Measurements from ENCODE around the gene ARVCF. TPM values are rescaled to one million over a fixed set of nuclear protein-coding genes. Genes with fewer than 3 reads are reported as not detected.

The ARVCF gene
- total and polyA plus RNA-seq, 2 donors (not counting 1 experiment from before 2014, with no cell fraction given): 2.2 to 6.7 TPM

DNA sequence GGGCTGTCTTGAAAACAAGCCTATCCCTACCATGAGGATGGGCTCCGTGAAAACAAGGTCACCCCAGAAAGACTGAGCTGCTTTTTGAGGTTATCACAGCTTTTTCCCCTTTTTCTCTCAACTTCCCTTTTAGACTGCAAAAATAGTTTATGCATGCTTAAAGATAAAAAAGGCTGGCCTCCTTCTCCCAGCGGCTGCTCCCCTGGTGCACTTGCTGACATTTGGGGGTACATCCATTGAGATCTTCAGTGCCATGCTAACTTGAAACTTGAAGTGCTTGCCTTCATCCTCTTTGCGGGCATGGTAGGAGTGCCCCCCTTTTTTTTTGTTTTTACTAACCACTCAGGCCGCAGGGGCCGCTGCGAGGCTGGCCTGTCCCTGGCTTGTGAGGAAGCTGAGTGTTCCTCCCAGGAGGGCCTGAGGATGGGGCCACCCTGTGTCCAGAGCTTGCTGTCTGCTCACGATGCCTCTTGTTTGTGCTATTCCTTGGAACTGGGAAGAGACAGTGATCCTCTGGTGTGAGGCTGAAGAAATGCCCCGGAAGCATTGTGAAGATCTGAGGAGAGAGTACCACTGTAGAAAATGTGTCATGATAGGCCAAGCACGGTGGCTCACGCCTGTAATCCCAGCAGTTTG is 6.5 kb upstream of the ARVCF start:
- 37% methylated on average over 7 of the region's 10 CpGs for WGBS (ENCODE audit: insufficient coverage)
- peaks cover 25 to 28% of the 10 kb centered on the region in 2 donors for H3K4me1 ChIP-seq (ENCODE audit: control insufficient read depth in 2 of 2, insufficient read depth in 2 of 2, low read length in 2 of 2)
- CTCF ChIA-PET: no interaction called here

More for the DNA sequence above, 6.5 kb upstream of the ARVCF start:
- peaks cover 50% of the 10 kb centered on the region for H4K20me1 ChIP-seq (ENCODE audit: control insufficient read depth, insufficient read depth, low read length, poor library complexity, severe bottlenecking)
- peaks cover 0 to 6% (median 2%) of the 10 kb centered on the region in 4 experiments for H3K27me3 ChIP-seq (replicated peaks in 1 of 4; ENCODE audit: control extremely low read depth in 1 of 4, control insufficient read depth in 3 of 4, insufficient read depth in 4 of 4, low read length in 3 of 4)
- H3K79me2 ChIP-seq (ENCODE audit: control insufficient read depth, insufficient read depth, low read length): peaks cover 69% of the 10 kb centered on the region
- no peaks in the 10 kb centered on the region for H3K36me3 ChIP-seq (replicated peaks in 1 of 2; ENCODE audit: control extremely low read depth in 1 of 2, control insufficient read depth in 1 of 2, extremely low read depth in 1 of 2, insufficient read depth in 2 of 2, low read length in 1 of 2)
- Mint-ChIP-seq H3K4me1 (peaks cover 48% of the 10 kb centered on the region), H3K4me3 (peak overlapping the region; percentile 93), H3K9me3 (ENCODE audit: insufficient read depth) (no peaks in the 10 kb centered on the region), H3K27me3 (no peaks in the 10 kb centered on the region), H3K27ac (peak overlapping the region; percentile 86)
- H3K4me3 ChIP-seq (ENCODE audit: control extremely low read depth in 1 of 5, extremely low read depth in 1 of 5, insufficient read depth in 1 of 5, low read depth in 2 of 5, low read length in 4 of 5): peak overlapping the region in 1 of 5 experiments; percentile 20
- H3K9me3 ChIP-seq (ENCODE audit: control extremely low read depth in 1 of 3, control insufficient read depth in 2 of 3, insufficient read depth in 1 of 3, low read length in 2 of 3): no peaks in the 10 kb centered on the region
- ATAC-seq (ENCODE audit: low read depth) (no peak), DNase-seq (no peak)
- H3K4me2 ChIP-seq (replicated peaks; ENCODE audit: low read depth, low read length, poor library complexity, severe bottlenecking): peak overlapping the region; percentile 99
- POLR2A ChIA-PET: no interaction called here
- TF ChIP-seq, protein P1, sequence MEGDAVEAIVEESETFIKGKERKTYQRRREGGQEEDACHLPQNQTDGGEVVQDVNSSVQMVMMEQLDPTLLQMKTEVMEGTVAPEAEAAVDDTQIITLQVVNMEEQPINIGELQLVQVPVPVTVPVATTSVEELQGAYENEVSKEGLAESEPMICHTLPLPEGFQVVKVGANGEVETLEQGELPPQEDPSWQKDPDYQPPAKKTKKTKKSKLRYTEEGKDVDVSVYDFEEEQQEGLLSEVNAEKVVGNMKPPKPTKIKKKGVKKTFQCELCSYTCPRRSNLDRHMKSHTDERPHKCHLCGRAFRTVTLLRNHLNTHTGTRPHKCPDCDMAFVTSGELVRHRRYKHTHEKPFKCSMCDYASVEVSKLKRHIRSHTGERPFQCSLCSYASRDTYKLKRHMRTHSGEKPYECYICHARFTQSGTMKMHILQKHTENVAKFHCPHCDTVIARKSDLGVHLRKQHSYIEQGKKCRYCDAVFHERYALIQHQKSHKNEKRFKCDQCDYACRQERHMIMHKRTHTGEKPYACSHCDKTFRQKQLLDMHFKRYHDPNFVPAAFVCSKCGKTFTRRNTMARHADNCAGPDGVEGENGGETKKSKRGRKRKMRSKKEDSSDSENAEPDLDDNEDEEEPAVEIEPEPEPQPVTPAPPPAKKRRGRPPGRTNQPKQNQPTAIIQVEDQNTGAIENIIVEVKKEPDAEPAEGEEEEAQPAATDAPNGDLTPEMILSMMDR (IDR thresholded peaks at IDR 0.05): no peak
- TF ChIP-seq EZH2 (IDR thresholded peaks at IDR 0.05; ENCODE audit: borderline replicate concordance, insufficient read depth, low read depth, low read length, poor library complexity, severe bottlenecking): no peak
- peak overlapping the region in 1 of 2 donors; percentile 8 for H3K27ac ChIP-seq (ENCODE audit: low read length in 2 of 2)
- H3K9ac ChIP-seq (ENCODE audit: low read length): peak overlapping the region; percentile 94
- intact Hi-C loops (cut with micrococcal nuclease): no loop called here
- H2AFZ ChIP-seq (ENCODE audit: insufficient read depth, low read depth, low read length, poor library complexity, severe bottlenecking): no peak overlapping the region

Data from B cell (primary cell).